Astrocyte (in vitro differentiated cells and primary cell): ENCODE data around the gene CNN1.

Experiments used
- CTCF ChIP-seq: IDR thresholded peaks from 2 replicates; pipeline ENCODE4 v1.5.1; 2011; ENCODE audit warnings: low read depth, mild to moderate bottlenecking, inconsistent platforms, low read length, moderate library complexity; ENCODE audit not compliant: insufficient read depth
- EZH2 ChIP-seq: IDR thresholded peaks from 2 replicates; pipeline ENCODE4 v1.6.1; 2012; ENCODE audit warnings: mild to moderate bottlenecking, low read length, inconsistent platforms; ENCODE audit not compliant: insufficient read depth

- TF ChIP-seq CTCF (no peak), EZH2 (no peak)
Observed at GRCh38 chr19:11594084-11594483, 55.4 kb downstream of the CNN1 start.
